GM20000 (cell line): Measurements from ENCODE around the gene CLIC6.
"Not testable (repeated sequence)": the region's sequence is repeated elsewhere in the genome, so short reads cannot be mapped to it uniquely, and the experiment has no call there.

ENCODE experiments used
- DNase-seq: peaks from one replicate; pipeline ENCODE4 v3.0.0; 2012; ENCODE audit warnings: low spot score
- CTCF ChIP-seq: IDR thresholded peaks from 2 replicates; pipeline ENCODE4 v1.5.1; 2012; ENCODE audit warnings: mild to moderate bottlenecking, control low read depth; ENCODE audit errors: extremely low read depth, missing control alignments

CLIC6 gene

GRCh38 chr21:34713621-34714020 lies 44.8 kb downstream of the CLIC6 start:
- TF ChIP-seq CTCF, result no peak
- DNase-seq, result no peak

- DNase-seq, result peak; percentile 35
- no peak for TF ChIP-seq CTCF
Observed at GRCh38 chr21:34715518-34715917, 46.7 kb downstream of the CLIC6 start.

- DNase-seq, result no peak
- no peak for TF ChIP-seq CTCF
Observed at GRCh38 chr21:34715985-34716596, 47.3 kb downstream of the CLIC6 start.

- DNase-seq, result not testable (repeated sequence)
Observed at GRCh38 chr21:34718529-34718928, 49.7 kb downstream of the CLIC6 start.

GRCh38 chr21:34722684-34723300 lies 54.0 kb downstream of the CLIC6 start:
- peak; percentile 44 for DNase-seq
- peak; percentile 45 for TF ChIP-seq CTCF

GRCh38 chr21:34724131-34724856 lies 55.5 kb downstream of the CLIC6 start:
- DNase-seq, result no peak
- TF ChIP-seq CTCF, result no peak

- DNase-seq, result no peak
- TF ChIP-seq CTCF, result no peak
Observed at GRCh38 chr21:34724857-34725195, 56.0 kb downstream of the CLIC6 start.
